K562 (cell line): Measurements from ENCODE around the gene ORC4. TPM values are rescaled to one million over a fixed set of nuclear protein-coding genes. Genes with fewer than 3 reads are reported as not detected.

Experiments
- ATF1 ChIP-seq, 2 experiments: fragments of 450-650 bp in 1 of 2; IDR thresholded peaks; 2 replicates each; pipeline ENCODE4 v1.6.1; 2016; ENCODE audit warnings: missing compliant biosample characterization in 1 of 2, missing genetic modification characterization in 1 of 2
- BMI1 ChIP-seq: fragments of 150-350 bp; IDR thresholded peaks from 2 replicates; pipeline ENCODE4 v1.6.1; 2014; ENCODE audit warnings: low read length
- C11orf30 ChIP-seq: fragments of 450-650 bp; IDR thresholded peaks from 2 replicates; pipeline ENCODE4 v1.6.1; 2016; ENCODE audit warnings: low read depth, mild to moderate bottlenecking
- E4F1 ChIP-seq: fragments of 250-450 bp; sonication (Bioruptor Pico); IDR thresholded peaks from 2 replicates; pipeline ENCODE4 v1.5.0; 2021; ENCODE audit warnings: mild to moderate bottlenecking, borderline replicate concordance
- FOXJ2 ChIP-seq: fragments of 200-800 bp; sonication (Bioruptor generic); IDR thresholded peaks from 2 replicates; pipeline ENCODE4 v1.6.1; 2016; ENCODE audit warnings: missing genetic modification characterization, missing compliant biosample characterization
- FOXP4 ChIP-seq: sonication (generic); formaldehyde crosslinking; IDR thresholded peaks from 2 replicates; pipeline ENCODE4 v1.8.0; 2022; ENCODE audit warnings: mild to moderate bottlenecking, missing genetic modification reagents, borderline replicate concordance
- SMARCA4 ChIP-seq: fragments of 450-650 bp; IDR thresholded peaks from 2 replicates; pipeline ENCODE4 v1.6.1; 2016
- THRAP3 ChIP-seq: fragments of 450-650 bp; IDR thresholded peaks from 2 replicates; pipeline ENCODE4 v1.6.1; 2016; ENCODE audit warnings: mild to moderate bottlenecking, inconsistent platforms, borderline replicate concordance
- ZNF316 ChIP-seq: fragments of 450-650 bp; IDR thresholded peaks from 2 replicates; pipeline ENCODE4 v1.6.1; 2016
- ZNF324 ChIP-seq: fragments of 250-450 bp; sonication (Bioruptor Pico); IDR thresholded peaks from 2 replicates; pipeline ENCODE4 v1.4.0; 2020; ENCODE audit warnings: mild to moderate bottlenecking
- ZNF668 ChIP-seq: fragments of 250-450 bp; sonication (Bioruptor Pico); IDR thresholded peaks from 2 replicates; pipeline ENCODE4 v1.8.0; 2022; ENCODE audit warnings: mild to moderate bottlenecking, inconsistent platforms
- ZNF764 ChIP-seq: fragments of 250-450 bp; sonication (Bioruptor Pico); IDR thresholded peaks from 2 replicates; pipeline ENCODE4 v1.4.0; 2020; ENCODE audit warnings: low read depth, mild to moderate bottlenecking, moderate library complexity
- polyA plus RNA-seq, 8 experiments: library from polyadenylated mRNA; depleted of rRNA in 4 of 8; stranded (reverse) in 5 of 8; unstranded in 3 of 8; fragments of >200 nt; fragmentation: Nextera tagmentation in 2 of 8; fragmentation: Illumina TruSeq in 1 of 8; extraction: Ambion mirVana in 2 of 8; extraction: Trizol in 1 of 8; gene quantifications; 2 replicates each; pipeline versions ENCODE4 v1.2.1 to v1.2.3, GENCODE V29; 2011 to 2014; ENCODE audit warnings: inconsistent platforms in 1 of 8, missing spikeins in 1 of 8
- total RNA-seq, 7 experiments: library from RNA; depleted of rRNA in 6 of 7; stranded (reverse); fragments of >200 nt in 6 of 7; fragmentation: Illumina TruSeq in 2 of 7; extraction: Trizol in 2 of 7; gene quantifications; 2 replicates each; pipeline versions ENCODE4 v1.2.1 to v1.2.3, GENCODE V29; 2011 to 2021; ENCODE audit warnings: low replicate concordance in 1 of 7

The ORC4 gene
- total and polyA plus RNA-seq, 9 of the 15 experiments (the other 6 are each of a cell fraction or from before 2014, with no cell fraction given): 58.6 to 100 (median 70.5) TPM

DNA sequence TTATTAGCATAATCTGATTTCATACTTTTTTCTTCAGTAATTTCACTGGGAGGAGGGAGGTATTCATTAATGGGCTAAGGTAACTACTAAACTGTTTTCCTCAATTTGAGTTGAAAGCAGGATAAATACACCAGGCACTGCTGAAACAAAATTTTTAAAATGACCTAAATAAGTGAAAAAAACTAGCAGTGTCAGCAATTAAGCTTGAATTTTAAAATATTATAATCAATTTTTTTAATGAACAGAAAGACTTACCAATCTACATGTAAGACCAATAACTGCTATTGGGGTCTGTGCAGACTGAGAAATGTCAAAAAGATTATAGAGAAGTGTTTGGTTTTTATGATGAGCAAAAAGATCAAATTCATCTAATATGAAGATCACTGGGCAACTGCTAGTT, 68.4 kb downstream of the ORC4 start (continued):
- TF ChIP-seq FOXP4 (CRISPR knock-in tag) (no peak), ZNF324 (CRISPR knock-in tag) (no peak), BMI1 (no peak), E4F1 (CRISPR knock-in tag) (no peak), ZNF316 (peak; percentile 85), FOXJ2 (tag) (no peak), ZNF668 (CRISPR knock-in tag) (no peak), ATF1 (CRISPR knock-in tag; IDR thresholded peaks at IDR 0.05) (no peak), ATF1 (tag; IDR thresholded peaks at IDR 0.05) (no peak), ZNF764 (no peak), THRAP3 (no peak), C11orf30 (peak; percentile 55; the same call in 1 of the 2 replicates), SMARCA4 (no peak)
- TF ChIP-seq, all 486 proteins: peak for 5
